Osteocyte (in vitro differentiated cells): ENCODE data around the gene ZNF107. TPM values are rescaled to one million over a fixed set of nuclear protein-coding genes. Genes with fewer than 3 reads are reported as not detected.

Source experiments
- DNase-seq: peaks from one replicate; pipeline ENCODE4 v3.0.0; 2021; ENCODE audit warnings: mixed read lengths; ENCODE audit not compliant: unreplicated experiment; ENCODE audit errors: extremely low spot score
- H3K27ac Mint-ChIP-seq: one replicate; pipeline ENCODE4 v1.8.0; 2021; ENCODE audit warnings: mild to moderate bottlenecking, mixed read lengths; ENCODE audit not compliant: unreplicated experiment
- H3K27me3 Mint-ChIP-seq: one replicate; pipeline ENCODE4 v1.8.0; 2021; ENCODE audit warnings: mixed read lengths; ENCODE audit not compliant: unreplicated experiment
- H3K36me3 Mint-ChIP-seq: one replicate; pipeline ENCODE4 v1.8.0; 2021; ENCODE audit warnings: mixed read lengths; ENCODE audit not compliant: unreplicated experiment
- H3K4me1 Mint-ChIP-seq: one replicate; pipeline ENCODE4 v1.8.0; 2021; ENCODE audit warnings: mixed read lengths; ENCODE audit not compliant: unreplicated experiment
- H3K4me3 Mint-ChIP-seq: one replicate; pipeline ENCODE4 v1.8.0; 2021; ENCODE audit warnings: mild to moderate bottlenecking, moderate library complexity, mixed read lengths; ENCODE audit not compliant: unreplicated experiment
- H3K9me3 Mint-ChIP-seq: one replicate; pipeline ENCODE4 v1.8.0; 2021; ENCODE audit warnings: mixed read lengths; ENCODE audit not compliant: unreplicated experiment
- CTCF ChIP-seq: fragments of 200-600 bp; sonication (generic); IDR thresholded peaks from 2 replicates; pipeline ENCODE4 v1.5.0; 2021; ENCODE audit warnings: antibody characterized with exemption, mild to moderate bottlenecking, moderate library complexity
- total RNA-seq: library from RNA; stranded (reverse); gene quantifications from 2 replicates; pipeline ENCODE4 v1.2.1, GENCODE V29; 2021

ZNF107 gene
- total RNA-seq, 1 donor from 2014 or later: 2.6 TPM

GRCh38 chr7:64636386-64636785, 29.5 kb upstream of the ZNF107 start:
- Mint-ChIP-seq H3K27me3 (no peaks in the 10 kb centered on the region), H3K4me3 (no peak overlapping the region), H3K4me1 (no peaks in the 10 kb centered on the region), H3K9me3 (peaks cover 40% of the 10 kb centered on the region), H3K27ac (no peak overlapping the region), H3K36me3 (no peaks in the 10 kb centered on the region)
- no peak for DNase-seq
- no peak for TF ChIP-seq CTCF

- Mint-ChIP-seq H3K27me3 (no peaks in the 10 kb centered on the region), H3K4me1 (no peaks in the 10 kb centered on the region), H3K4me3 (no peak overlapping the region), H3K9me3 (peaks cover 40% of the 10 kb centered on the region), H3K36me3 (no peaks in the 10 kb centered on the region), H3K27ac (no peak overlapping the region)
- no peak for TF ChIP-seq CTCF
- no peak for DNase-seq
Observed at GRCh38 chr7:64637521-64638445, 28.1 kb upstream of the ZNF107 start.

GRCh38 chr7:64638822-64639221, 27.1 kb upstream of the ZNF107 start:
- Mint-ChIP-seq H3K4me1 (no peaks in the 10 kb centered on the region), H3K4me3 (no peak overlapping the region), H3K27ac (no peak overlapping the region), H3K36me3 (no peaks in the 10 kb centered on the region), H3K9me3 (peaks cover 49% of the 10 kb centered on the region), H3K27me3 (no peaks in the 10 kb centered on the region)
- no peak for DNase-seq
- no peak for TF ChIP-seq CTCF

- no peak overlapping the region for H3K4me3 Mint-ChIP-seq
Observed at GRCh38 chr7:64639267-64640001, 26.5 kb upstream of the ZNF107 start.

More at GRCh38 chr7:64639267-64640001, 26.5 kb upstream of the ZNF107 start:
- Mint-ChIP-seq H3K4me1 (no peaks in the 10 kb centered on the region), H3K27me3 (no peaks in the 10 kb centered on the region), H3K9me3 (peaks cover 52% of the 10 kb centered on the region), H3K27ac (no peak overlapping the region), H3K36me3 (no peaks in the 10 kb centered on the region)
- no peak for TF ChIP-seq CTCF
- no peak for DNase-seq
